Astrocyte (in vitro differentiated cells and primary cell): ENCODE data around the gene STOML1. TPM values are rescaled to one million over a fixed set of nuclear protein-coding genes. Genes with fewer than 3 reads are reported as not detected.

ENCODE experiments used
- DNase-seq: peaks from one replicate; pipeline ENCODE4 v3.0.0-alpha.2; 2010; ENCODE audit warnings: low read depth
- FAIRE-seq: peaks from 2 replicates; lab custom pipeline; 2011; peaks lifted over from hg19 to GRCh38; lab: Jason Lieb, UNC
- H2AFZ ChIP-seq: 2 replicates; pipeline ENCODE4 v1.6.0; 2012; ENCODE audit warnings: low read depth, low read length, inconsistent platforms
- H3K27ac ChIP-seq: 2 replicates; pipeline ENCODE4 v1.5.1; 2011; ENCODE audit warnings: low read depth, low read length, inconsistent platforms
- H3K27me3 ChIP-seq: 2 replicates; pipeline ENCODE4 v1.6.0; 2011; ENCODE audit warnings: low read length, inconsistent platforms; ENCODE audit not compliant: insufficient read depth
- H3K36me3 ChIP-seq: 2 replicates; pipeline ENCODE4 v1.5.1; 2011; ENCODE audit warnings: low read length, inconsistent platforms; ENCODE audit not compliant: insufficient read depth
- H3K4me1 ChIP-seq: 2 replicates; pipeline ENCODE4 v1.5.1; 2011; ENCODE audit warnings: low read length, inconsistent platforms; ENCODE audit not compliant: insufficient read depth
- H3K4me2 ChIP-seq: 2 replicates; pipeline ENCODE4 v1.6.0; 2012; ENCODE audit warnings: low read length, inconsistent platforms
- H3K4me3 ChIP-seq: 2 replicates; pipeline ENCODE4 v1.5.1; 2011; ENCODE audit warnings: low read depth, mild to moderate bottlenecking, low read length, inconsistent platforms; ENCODE audit not compliant: insufficient read depth
- H3K79me2 ChIP-seq: 2 replicates; pipeline ENCODE4 v1.6.0; 2012; ENCODE audit warnings: mild to moderate bottlenecking, low read length, inconsistent platforms; ENCODE audit not compliant: insufficient read depth
- H3K9ac ChIP-seq: 2 replicates; pipeline ENCODE4 v1.6.0; 2012; ENCODE audit warnings: mild to moderate bottlenecking, low read length, inconsistent platforms
- H3K9me3 ChIP-seq: 2 replicates; pipeline ENCODE4 v1.5.1; 2012; ENCODE audit warnings: low read depth, mild to moderate bottlenecking, low read length, inconsistent platforms; ENCODE audit not compliant: insufficient read depth
- H4K20me1 ChIP-seq: 2 replicates; pipeline ENCODE4 v1.6.0; 2012; ENCODE audit warnings: low read length, inconsistent platforms; ENCODE audit not compliant: insufficient read depth
- H3K27ac Mint-ChIP-seq: one replicate; pipeline ENCODE4 v1.8.0; 2021; ENCODE audit warnings: mild to moderate bottlenecking, mixed read lengths; ENCODE audit not compliant: unreplicated experiment
- H3K27me3 Mint-ChIP-seq: one replicate; pipeline ENCODE4 v1.8.0; 2021; ENCODE audit warnings: low read depth, mixed read lengths; ENCODE audit not compliant: unreplicated experiment
- H3K36me3 Mint-ChIP-seq: one replicate; pipeline ENCODE4 v1.8.0; 2021; ENCODE audit warnings: low read depth, mixed read lengths; ENCODE audit not compliant: unreplicated experiment
- H3K4me1 Mint-ChIP-seq: one replicate; pipeline ENCODE4 v1.8.0; 2021; ENCODE audit warnings: low read depth, mixed read lengths; ENCODE audit not compliant: unreplicated experiment
- H3K4me3 Mint-ChIP-seq: one replicate; pipeline ENCODE4 v1.8.0; 2021; ENCODE audit warnings: mild to moderate bottlenecking, moderate library complexity, mixed read lengths; ENCODE audit not compliant: unreplicated experiment
- H3K9me3 Mint-ChIP-seq: one replicate; pipeline ENCODE4 v1.8.0; 2021; ENCODE audit warnings: mild to moderate bottlenecking, mixed read lengths; ENCODE audit not compliant: unreplicated experiment
- EZH2 ChIP-seq: IDR thresholded peaks from 2 replicates; pipeline ENCODE4 v1.6.1; 2012; ENCODE audit warnings: mild to moderate bottlenecking, low read length, inconsistent platforms; ENCODE audit not compliant: insufficient read depth
- total RNA-seq: library from RNA; stranded (reverse); gene quantifications from 2 replicates; pipeline ENCODE4 v1.2.1, GENCODE V29; 2021
- TF ChIP-seq, protein P1 (sequence below): IDR thresholded peaks from 2 replicates; pipeline ENCODE4 v1.5.1; 2011; ENCODE audit warnings: low read depth, mild to moderate bottlenecking, inconsistent platforms, low read length, moderate library complexity; ENCODE audit not compliant: insufficient read depth

Gene STOML1
- total RNA-seq, 1 donor from 2014 or later = 12.4 TPM

DNA sequence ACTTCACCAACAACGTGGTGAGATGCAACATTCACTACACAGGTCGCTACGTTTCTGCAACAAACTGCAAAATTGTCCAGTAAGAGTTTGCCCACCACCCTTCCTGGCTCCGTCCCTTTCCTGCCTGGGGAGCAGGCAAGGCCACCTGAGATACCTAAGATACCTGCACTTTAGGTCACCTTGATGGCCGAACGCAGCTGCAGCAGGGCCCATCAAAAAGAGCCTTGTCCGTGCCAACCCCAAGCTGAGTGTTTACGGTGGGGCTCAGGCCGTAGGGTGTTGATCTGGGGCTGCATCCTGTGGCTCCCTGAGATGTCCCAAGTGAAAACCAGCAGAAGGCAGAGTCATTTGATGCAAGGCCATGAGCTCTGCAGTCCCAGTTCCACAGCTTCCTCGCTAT lies 42.6 kb downstream of the STOML1 start:
- peaks cover 9% of the 10 kb centered on the region for H3K79me2 ChIP-seq
- H3K36me3 ChIP-seq = peaks cover 44% of the 10 kb centered on the region
- peaks cover 6% of the 10 kb centered on the region for H4K20me1 ChIP-seq
- H3K4me2 ChIP-seq = no peak overlapping the region
- no peak for TF ChIP-seq EZH2
- TF ChIP-seq, protein P1, sequence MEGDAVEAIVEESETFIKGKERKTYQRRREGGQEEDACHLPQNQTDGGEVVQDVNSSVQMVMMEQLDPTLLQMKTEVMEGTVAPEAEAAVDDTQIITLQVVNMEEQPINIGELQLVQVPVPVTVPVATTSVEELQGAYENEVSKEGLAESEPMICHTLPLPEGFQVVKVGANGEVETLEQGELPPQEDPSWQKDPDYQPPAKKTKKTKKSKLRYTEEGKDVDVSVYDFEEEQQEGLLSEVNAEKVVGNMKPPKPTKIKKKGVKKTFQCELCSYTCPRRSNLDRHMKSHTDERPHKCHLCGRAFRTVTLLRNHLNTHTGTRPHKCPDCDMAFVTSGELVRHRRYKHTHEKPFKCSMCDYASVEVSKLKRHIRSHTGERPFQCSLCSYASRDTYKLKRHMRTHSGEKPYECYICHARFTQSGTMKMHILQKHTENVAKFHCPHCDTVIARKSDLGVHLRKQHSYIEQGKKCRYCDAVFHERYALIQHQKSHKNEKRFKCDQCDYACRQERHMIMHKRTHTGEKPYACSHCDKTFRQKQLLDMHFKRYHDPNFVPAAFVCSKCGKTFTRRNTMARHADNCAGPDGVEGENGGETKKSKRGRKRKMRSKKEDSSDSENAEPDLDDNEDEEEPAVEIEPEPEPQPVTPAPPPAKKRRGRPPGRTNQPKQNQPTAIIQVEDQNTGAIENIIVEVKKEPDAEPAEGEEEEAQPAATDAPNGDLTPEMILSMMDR = no peak
- Mint-ChIP-seq H3K27me3 (no peaks in the 10 kb centered on the region), H3K27ac (peak overlapping the region; percentile 10), H3K36me3 (peaks cover 28% of the 10 kb centered on the region), H3K4me3 (no peak overlapping the region), H3K4me1 (peaks cover 47% of the 10 kb centered on the region), H3K9me3 (no peaks in the 10 kb centered on the region)
- H3K27ac ChIP-seq = no peak overlapping the region
- no peak overlapping the region for H2AFZ ChIP-seq
- no peaks in the 10 kb centered on the region for H3K9me3 ChIP-seq
- FAIRE-seq (no peak), DNase-seq (no peak)
- peaks cover 19% of the 10 kb centered on the region for H3K4me1 ChIP-seq
- H3K4me3 ChIP-seq = no peak overlapping the region
- H3K9ac ChIP-seq = no peak overlapping the region
- no peaks in the 10 kb centered on the region for H3K27me3 ChIP-seq

DNA sequence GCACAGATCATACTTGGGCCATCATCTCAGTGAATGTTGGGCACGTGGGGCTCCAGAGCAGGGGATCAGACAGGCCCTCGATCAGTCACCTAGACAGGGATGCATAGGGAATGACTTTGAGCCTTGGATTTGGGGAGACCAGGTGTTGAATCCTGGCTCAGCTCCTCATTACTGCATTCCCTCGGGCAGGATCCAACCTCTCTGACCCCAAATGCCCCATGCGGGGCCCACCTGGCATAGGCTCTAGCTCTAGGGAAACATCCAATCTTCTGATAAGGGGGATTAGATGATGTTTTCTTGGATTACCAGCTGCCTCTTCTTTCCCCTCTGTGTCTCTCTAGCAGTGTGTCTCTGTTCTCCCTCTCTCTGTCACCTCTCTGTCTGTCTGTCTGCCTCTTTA lies 43.1 kb downstream of the STOML1 start:
- FAIRE-seq (no peak), DNase-seq (no peak)
- no peak overlapping the region for H3K27ac ChIP-seq
- H3K36me3 ChIP-seq = peaks cover 46% of the 10 kb centered on the region
- peaks cover 50% of the 10 kb centered on the region for H3K4me1 Mint-ChIP-seq
- no peaks in the 10 kb centered on the region for H3K9me3 Mint-ChIP-seq
- H3K4me2 ChIP-seq = no peak overlapping the region
- no peak for TF ChIP-seq EZH2
- TF ChIP-seq, protein P1 = no peak
- peaks cover 24% of the 10 kb centered on the region for H3K4me1 ChIP-seq
- H3K27ac Mint-ChIP-seq = no peak overlapping the region
- peaks cover 32% of the 10 kb centered on the region for H3K36me3 Mint-ChIP-seq
- H3K27me3 ChIP-seq = no peaks in the 10 kb centered on the region
- no peak overlapping the region for H2AFZ ChIP-seq
- no peak overlapping the region for H3K4me3 ChIP-seq
- H3K9ac ChIP-seq = no peak overlapping the region
- H3K79me2 ChIP-seq = peaks cover 12% of the 10 kb centered on the region
- no peak overlapping the region for H3K4me3 Mint-ChIP-seq
- H4K20me1 ChIP-seq = peaks cover 6% of the 10 kb centered on the region
- no peaks in the 10 kb centered on the region for H3K27me3 Mint-ChIP-seq
- H3K9me3 ChIP-seq = no peaks in the 10 kb centered on the region

DNA sequence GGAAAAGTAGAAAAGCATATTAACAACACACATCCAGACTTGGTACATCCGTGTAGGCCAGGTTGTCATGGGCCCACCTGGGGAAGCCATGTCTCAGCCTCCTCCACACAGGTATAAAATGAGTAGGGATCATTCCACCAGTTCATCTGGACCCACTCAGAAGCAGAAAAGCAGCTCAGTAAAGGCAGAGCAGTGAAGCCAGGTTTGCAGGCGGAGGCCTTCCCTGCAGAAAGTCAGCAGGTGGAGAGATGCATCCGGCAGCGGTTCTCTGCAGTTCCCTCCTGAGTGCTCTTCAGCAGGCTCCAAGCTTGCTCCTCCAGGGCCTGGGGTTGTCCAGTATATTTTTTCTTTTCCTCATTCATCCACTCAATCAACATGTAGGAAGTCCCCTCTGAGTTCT lies 43.7 kb downstream of the STOML1 start:
- peaks cover 50% of the 10 kb centered on the region for H3K4me1 Mint-ChIP-seq
- Histone ChIP-seq H3K79me2 (peaks cover 18% of the 10 kb centered on the region), H3K4me1 (peaks cover 25% of the 10 kb centered on the region), H3K4me2 (no peak overlapping the region), H3K4me3 (no peak overlapping the region), H3K9ac (no peak overlapping the region), H3K27me3 (no peaks in the 10 kb centered on the region), H3K9me3 (no peaks in the 10 kb centered on the region), H3K27ac (no peak overlapping the region), H2AFZ (no peak overlapping the region), H4K20me1 (peaks cover 6% of the 10 kb centered on the region), H3K36me3 (peaks cover 50% of the 10 kb centered on the region)
- H3K9me3 Mint-ChIP-seq = no peaks in the 10 kb centered on the region
- no peak overlapping the region for H3K27ac Mint-ChIP-seq
- TF ChIP-seq EZH2 = no peak
- TF ChIP-seq, protein P1 = no peak
- peaks cover 33% of the 10 kb centered on the region for H3K36me3 Mint-ChIP-seq
- DNase-seq (no peak), FAIRE-seq (no peak)
- H3K4me3 Mint-ChIP-seq = no peak overlapping the region
- H3K27me3 Mint-ChIP-seq = no peaks in the 10 kb centered on the region
